Measurements from ENCODE around the gene GRB10.
"Not testable (repeated sequence)": the region's sequence is repeated elsewhere in the genome, so short reads cannot be mapped to it uniquely, and the experiment has no call there.

GRB10 gene

DNA sequence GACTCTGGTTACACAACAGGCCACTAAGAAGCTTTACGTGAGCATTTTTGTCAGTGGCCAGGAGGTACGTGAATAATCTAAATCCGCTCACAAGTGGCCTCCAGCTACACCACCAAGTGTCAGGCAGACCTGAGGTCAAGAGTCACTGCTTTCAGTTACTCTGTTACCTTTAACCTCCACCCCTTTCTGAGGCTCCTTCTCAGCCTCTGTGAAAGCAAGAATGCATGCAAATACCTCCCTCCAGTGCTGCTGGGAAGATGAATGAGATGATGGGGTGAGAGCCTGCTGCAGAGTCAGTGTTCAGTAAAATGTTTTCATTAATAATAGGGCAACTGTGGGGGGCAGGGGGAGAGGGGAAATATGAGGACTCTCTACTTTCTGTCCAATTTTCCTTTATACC is 228.7 kb downstream of the GRB10 start:
- no peak for DNase-seq (ENCODE audit: insufficient read length)
- FAIRE-seq: no peak
- TF ChIP-seq POLR2AphosphoS5 (IDR thresholded peaks at IDR 0.05; ENCODE audit: low read depth, low read length) (no peak), TAF1 (IDR thresholded peaks at IDR 0.05; ENCODE audit: borderline replicate concordance, low read depth, low read length) (no peak), POLR2A (IDR thresholded peaks at IDR 0.05; ENCODE audit: low read depth, low read length) (no peak)

- DNase-seq (ENCODE audit: insufficient read length): no peak
- no peak for FAIRE-seq
These were observed 229.8 kb downstream of the GRB10 start for GRCh38 chr7:50552921-50553320.

DNA sequence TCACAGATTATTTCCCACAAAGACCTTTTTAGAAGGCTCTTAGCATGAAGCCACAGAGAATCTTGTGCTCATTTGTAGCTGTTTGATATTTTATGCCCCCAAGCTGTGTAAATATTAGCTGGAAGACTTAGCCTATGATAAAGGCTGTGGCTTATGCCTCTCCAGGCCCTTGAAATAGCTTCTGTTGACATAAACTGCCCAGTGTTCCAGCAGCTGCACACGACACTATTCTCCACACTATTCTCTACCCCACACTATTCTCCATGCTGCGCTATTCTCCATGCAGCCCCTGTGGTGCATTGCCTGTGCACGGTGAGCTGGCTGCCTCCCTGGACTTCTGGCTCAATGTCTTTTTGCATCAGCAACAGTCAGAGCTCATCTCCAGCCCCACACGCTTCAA is 230.6 kb downstream of the GRB10 start:
- FAIRE-seq (no peak), DNase-seq (ENCODE audit: insufficient read length) (no peak)
- TF ChIP-seq POLR2A (IDR thresholded peaks at IDR 0.05; ENCODE audit: low read depth, low read length) (no peak), POLR2AphosphoS5 (IDR thresholded peaks at IDR 0.05; ENCODE audit: low read depth, low read length) (no peak), TAF1 (IDR thresholded peaks at IDR 0.05; ENCODE audit: borderline replicate concordance, low read depth, low read length) (no peak)

More at GRCh38 chr7:50552921-50553320, 229.8 kb downstream of the GRB10 start:
- TF ChIP-seq POLR2AphosphoS5 (IDR thresholded peaks at IDR 0.05; ENCODE audit: low read depth, low read length) (no peak), POLR2A (IDR thresholded peaks at IDR 0.05; ENCODE audit: low read depth, low read length) (no peak), TAF1 (IDR thresholded peaks at IDR 0.05; ENCODE audit: borderline replicate concordance, low read depth, low read length) (no peak)

DNA sequence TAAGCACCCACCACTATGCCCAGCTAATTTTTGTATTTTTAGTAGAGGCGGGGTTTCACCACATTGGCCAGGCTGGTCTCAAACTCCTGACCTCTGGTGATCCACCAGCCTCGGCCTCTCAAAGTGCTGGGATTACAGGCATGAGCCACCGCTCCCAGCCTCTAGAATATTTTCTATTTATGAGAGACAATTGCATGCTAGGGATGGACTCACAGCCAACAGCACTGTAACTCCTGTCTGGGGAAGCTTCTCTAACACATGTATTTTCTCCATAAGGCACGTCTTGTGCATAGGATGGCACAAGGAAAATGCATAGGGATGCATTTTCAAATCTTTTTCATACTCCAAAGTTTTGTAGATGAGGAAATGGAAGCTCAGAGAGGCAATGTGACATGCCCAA is 237.1 kb downstream of the GRB10 start:
- FAIRE-seq: not testable (repeated sequence)

GRCh38 chr7:50544992-50545391 is 237.7 kb downstream of the GRB10 start:
- no peak for DNase-seq (ENCODE audit: insufficient read length)
- TF ChIP-seq POLR2AphosphoS5 (IDR thresholded peaks at IDR 0.05; ENCODE audit: low read depth, low read length): no peak
- TF ChIP-seq POLR2A (IDR thresholded peaks at IDR 0.05; ENCODE audit: low read depth, low read length): no peak

More for the DNA sequence above, 237.1 kb downstream of the GRB10 start:
- DNase-seq (ENCODE audit: insufficient read length): not testable (repeated sequence)

DNA sequence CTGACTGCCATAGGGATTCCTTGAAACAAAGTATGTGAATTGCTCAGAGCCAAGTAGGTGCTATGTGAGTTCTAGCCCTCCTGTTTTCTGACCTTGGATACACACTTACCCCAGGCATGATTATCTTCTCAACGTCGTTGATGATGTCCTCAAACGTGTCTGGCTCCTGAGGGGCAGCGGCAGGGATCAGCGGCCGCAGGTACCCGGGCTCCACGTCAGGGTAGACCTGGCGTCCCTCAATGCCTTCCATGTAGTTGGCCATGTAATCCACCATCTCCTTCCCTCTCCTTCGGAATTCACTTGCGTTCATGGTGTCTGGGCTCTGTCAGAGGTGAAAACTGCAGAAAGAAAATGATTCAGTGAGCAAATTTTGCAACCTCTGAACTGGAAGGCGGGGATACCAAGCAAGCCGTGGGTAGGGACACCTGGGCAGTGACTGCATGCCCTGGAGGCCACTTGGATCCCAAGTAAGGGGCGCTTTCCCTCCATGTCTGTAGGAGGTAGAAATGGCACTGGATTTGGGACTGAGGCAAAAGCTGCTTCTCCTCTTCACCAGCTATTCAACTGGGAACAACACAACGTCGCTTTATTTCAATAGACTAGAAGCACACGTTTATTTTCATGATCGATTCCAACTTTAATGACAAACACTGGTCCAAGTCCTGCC is 238.8 kb downstream of the GRB10 start:
- TF ChIP-seq POLR2A (IDR thresholded peaks at IDR 0.05; ENCODE audit: low read depth, low read length) (no peak), POLR2AphosphoS5 (IDR thresholded peaks at IDR 0.05; ENCODE audit: low read depth, low read length) (no peak), TAF1 (IDR thresholded peaks at IDR 0.05; ENCODE audit: borderline replicate concordance, low read depth, low read length) (no peak)
- FAIRE-seq (no peak), DNase-seq (ENCODE audit: insufficient read length) (no peak)

More at GRCh38 chr7:50544992-50545391, 237.7 kb downstream of the GRB10 start:
- no peak for FAIRE-seq

GRCh38 chr7:50542132-50542531 is 240.6 kb downstream of the GRB10 start:
- no peak for DNase-seq (ENCODE audit: insufficient read length)
- no peak for FAIRE-seq
- no peak for TF ChIP-seq POLR2A (IDR thresholded peaks at IDR 0.05; ENCODE audit: low read depth, low read length)
- TF ChIP-seq POLR2AphosphoS5 (IDR thresholded peaks at IDR 0.05; ENCODE audit: low read depth, low read length): no peak
- TF ChIP-seq TAF1 (IDR thresholded peaks at IDR 0.05; ENCODE audit: borderline replicate concordance, low read depth, low read length): no peak

- FAIRE-seq: no peak
- TF ChIP-seq TAF1 (IDR thresholded peaks at IDR 0.05; ENCODE audit: borderline replicate concordance, low read depth, low read length) (no peak), POLR2AphosphoS5 (IDR thresholded peaks at IDR 0.05; ENCODE audit: low read depth, low read length) (no peak), POLR2A (IDR thresholded peaks at IDR 0.05; ENCODE audit: low read depth, low read length) (no peak)
- DNase-seq (ENCODE audit: insufficient read length): no peak
These were observed 241.7 kb downstream of the GRB10 start for GRCh38 chr7:50540785-50541579.

Measured in GM12892 (cell line).